ENCODE data around the gene NCOA3. TPM values are rescaled to one million over a fixed set of nuclear protein-coding genes. Genes with fewer than 3 reads are reported as not detected.

Gene NCOA3
- total RNA-seq, 1 donor from 2014 or later: 17.9 TPM

GRCh38 chr20:47677635-47678453, 176.2 kb downstream of the NCOA3 start:
- TF ChIP-seq, protein P1, sequence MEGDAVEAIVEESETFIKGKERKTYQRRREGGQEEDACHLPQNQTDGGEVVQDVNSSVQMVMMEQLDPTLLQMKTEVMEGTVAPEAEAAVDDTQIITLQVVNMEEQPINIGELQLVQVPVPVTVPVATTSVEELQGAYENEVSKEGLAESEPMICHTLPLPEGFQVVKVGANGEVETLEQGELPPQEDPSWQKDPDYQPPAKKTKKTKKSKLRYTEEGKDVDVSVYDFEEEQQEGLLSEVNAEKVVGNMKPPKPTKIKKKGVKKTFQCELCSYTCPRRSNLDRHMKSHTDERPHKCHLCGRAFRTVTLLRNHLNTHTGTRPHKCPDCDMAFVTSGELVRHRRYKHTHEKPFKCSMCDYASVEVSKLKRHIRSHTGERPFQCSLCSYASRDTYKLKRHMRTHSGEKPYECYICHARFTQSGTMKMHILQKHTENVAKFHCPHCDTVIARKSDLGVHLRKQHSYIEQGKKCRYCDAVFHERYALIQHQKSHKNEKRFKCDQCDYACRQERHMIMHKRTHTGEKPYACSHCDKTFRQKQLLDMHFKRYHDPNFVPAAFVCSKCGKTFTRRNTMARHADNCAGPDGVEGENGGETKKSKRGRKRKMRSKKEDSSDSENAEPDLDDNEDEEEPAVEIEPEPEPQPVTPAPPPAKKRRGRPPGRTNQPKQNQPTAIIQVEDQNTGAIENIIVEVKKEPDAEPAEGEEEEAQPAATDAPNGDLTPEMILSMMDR (conservative IDR thresholded peaks at IDR 0.05; ENCODE audit: low read depth, low read length): peak; percentile 79
- no peak overlapping the region for H3K4me3 ChIP-seq (ENCODE audit: low read depth, low read length)
- no peak for DNase-seq (ENCODE audit: low read depth)

- DNase-seq (ENCODE audit: low read depth): no peak
- TF ChIP-seq, protein P1 (conservative IDR thresholded peaks at IDR 0.05; ENCODE audit: low read depth, low read length): no peak
Observed at GRCh38 chr20:47678536-47678935, 176.8 kb downstream of the NCOA3 start.

GRCh38 chr20:47679462-47679861, 177.8 kb downstream of the NCOA3 start:
- no peak overlapping the region for H3K4me3 ChIP-seq (ENCODE audit: low read depth, low read length)
- TF ChIP-seq, protein P1 (conservative IDR thresholded peaks at IDR 0.05; ENCODE audit: low read depth, low read length): no peak
- DNase-seq (ENCODE audit: low read depth): no peak

More at GRCh38 chr20:47678536-47678935, 176.8 kb downstream of the NCOA3 start:
- no peak overlapping the region for H3K4me3 ChIP-seq (ENCODE audit: low read depth, low read length)

DNA sequence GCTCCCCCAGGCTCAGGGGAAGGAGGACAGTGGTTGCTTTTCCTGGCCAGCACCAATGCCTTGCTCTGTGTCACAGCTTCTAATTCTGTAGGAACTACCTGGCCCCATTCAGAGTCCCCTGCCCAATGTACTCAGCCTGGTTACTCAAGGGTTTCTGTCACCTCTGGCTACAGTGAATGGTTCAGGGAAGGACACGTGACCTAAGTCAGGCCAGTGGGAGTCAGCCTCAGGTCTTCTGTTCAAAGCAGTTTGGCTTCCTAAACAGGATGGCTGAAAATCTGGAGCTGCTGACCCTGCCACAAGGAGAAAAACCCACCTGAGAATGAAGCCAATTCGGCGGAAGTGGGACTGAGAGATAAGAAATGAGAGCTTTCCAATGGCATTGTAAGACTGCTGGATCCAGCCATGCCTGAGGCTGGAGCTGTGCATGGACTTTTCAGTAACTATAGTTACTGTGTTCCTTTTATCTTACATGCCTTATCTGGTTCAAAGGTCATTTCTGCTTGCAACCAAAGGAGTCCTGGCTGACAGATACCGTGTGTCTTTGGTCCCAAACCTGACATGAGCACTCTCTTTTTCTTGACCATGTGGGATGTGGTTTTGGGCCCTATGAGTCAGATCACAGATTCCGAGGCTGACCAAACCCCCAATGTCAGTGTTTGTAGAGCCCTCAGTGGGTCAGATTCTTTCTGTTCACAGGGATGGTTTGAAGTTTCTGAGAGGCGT, 179.3 kb downstream of the NCOA3 start:
- DNase-seq (ENCODE audit: low read depth): no peak
- TF ChIP-seq, protein P1 (conservative IDR thresholded peaks at IDR 0.05; ENCODE audit: low read depth, low read length): no peak

DNA sequence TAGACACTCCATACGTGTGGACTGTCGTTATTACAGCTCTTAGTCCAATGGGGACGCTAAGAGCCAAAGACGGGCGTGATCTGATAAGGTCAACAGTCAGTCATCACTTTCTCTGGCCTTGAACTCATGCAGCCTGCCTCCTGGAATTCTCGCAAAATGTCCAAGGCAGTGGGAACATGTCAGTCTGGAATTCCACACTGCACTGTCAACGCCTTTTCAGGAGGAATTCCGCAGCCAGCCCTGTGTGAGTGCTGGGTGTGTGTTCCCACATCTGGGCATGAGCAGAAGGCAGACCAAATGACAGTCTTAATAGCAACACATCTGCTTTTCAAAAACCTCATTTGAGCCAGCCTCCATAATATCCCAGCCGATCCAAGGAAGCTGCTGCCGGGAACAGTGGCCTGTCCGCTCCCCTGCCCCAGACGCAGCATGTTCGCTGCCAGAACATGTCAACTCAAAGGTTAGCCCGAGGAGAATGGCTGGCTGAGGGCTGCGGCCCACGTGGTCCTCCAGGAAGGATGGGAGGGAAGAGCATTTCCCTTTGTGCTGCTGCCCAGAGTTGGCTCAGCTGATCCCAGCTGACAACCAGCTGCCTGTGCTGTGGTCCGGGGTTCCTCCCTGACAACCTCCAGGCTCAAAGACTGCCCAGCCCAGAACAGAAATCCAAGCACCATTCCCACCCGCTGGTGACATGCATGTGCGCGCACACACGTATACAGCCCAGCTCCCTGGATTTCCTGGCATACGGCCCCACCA, 180.5 kb downstream of the NCOA3 start:
- H3K4me3 ChIP-seq (ENCODE audit: low read depth, low read length): no peak overlapping the region
- no peak for DNase-seq (ENCODE audit: low read depth)
- TF ChIP-seq, protein P1 (conservative IDR thresholded peaks at IDR 0.05; ENCODE audit: low read depth, low read length): no peak

More for the DNA sequence above, 179.3 kb downstream of the NCOA3 start:
- no peak overlapping the region for H3K4me3 ChIP-seq (ENCODE audit: low read depth, low read length)

GRCh38 chr20:47682916-47683315, 181.2 kb downstream of the NCOA3 start:
- TF ChIP-seq, protein P1 (conservative IDR thresholded peaks at IDR 0.05; ENCODE audit: low read depth, low read length): no peak
- H3K4me3 ChIP-seq (ENCODE audit: low read depth, low read length): no peak overlapping the region
- DNase-seq (ENCODE audit: low read depth): no peak
